ENCODE measurements around the gene NR3C1. TPM values are rescaled to one million over a fixed set of nuclear protein-coding genes. Genes with fewer than 3 reads are reported as not detected.

NR3C1 gene
- total and polyA plus RNA-seq, 2 of the 13 experiments (the other 11 are each of a cell fraction or from before 2014, with no cell fraction given), result 10.0 to 24.3 TPM

DNA sequence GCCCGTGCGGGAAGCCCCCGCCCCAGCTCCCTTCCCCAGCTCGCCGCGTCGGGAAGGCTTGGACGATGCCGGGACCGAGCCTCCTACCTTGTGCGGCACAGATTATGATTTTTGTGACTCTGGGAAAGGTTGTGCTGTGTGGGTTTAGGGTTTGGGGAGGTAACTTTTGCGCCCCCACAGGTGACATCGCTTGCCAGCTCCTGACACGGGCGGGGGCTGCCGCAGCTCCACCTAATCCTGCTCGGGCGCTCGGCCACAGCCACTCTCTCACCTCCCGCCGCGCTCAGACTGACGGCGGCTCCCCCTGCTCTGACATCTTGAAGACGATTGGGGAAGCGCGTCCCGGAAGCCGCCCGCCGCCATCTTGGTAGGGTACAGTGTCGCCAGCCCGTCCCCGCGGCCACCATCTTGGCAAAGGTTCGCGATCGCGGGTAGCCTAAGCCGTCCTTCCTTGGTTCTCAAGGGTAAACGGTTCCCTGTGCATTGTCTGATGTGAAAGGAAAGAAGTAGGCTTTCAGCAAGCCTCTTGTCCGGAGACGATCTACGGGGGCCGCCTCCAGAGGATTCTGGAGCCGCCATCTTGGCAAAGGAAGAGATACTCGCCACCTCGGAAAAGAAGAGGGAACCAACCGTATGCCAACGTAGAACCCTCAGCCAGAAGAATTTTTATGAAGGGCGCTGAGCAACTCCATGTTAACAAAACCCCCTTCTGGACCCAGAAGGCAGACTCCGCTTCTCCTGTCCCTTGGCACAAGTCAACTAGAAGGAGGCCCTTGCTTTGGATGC, 1.8 kb upstream of the NR3C1 start (continued):
- TF ChIP-seq, protein P1, sequence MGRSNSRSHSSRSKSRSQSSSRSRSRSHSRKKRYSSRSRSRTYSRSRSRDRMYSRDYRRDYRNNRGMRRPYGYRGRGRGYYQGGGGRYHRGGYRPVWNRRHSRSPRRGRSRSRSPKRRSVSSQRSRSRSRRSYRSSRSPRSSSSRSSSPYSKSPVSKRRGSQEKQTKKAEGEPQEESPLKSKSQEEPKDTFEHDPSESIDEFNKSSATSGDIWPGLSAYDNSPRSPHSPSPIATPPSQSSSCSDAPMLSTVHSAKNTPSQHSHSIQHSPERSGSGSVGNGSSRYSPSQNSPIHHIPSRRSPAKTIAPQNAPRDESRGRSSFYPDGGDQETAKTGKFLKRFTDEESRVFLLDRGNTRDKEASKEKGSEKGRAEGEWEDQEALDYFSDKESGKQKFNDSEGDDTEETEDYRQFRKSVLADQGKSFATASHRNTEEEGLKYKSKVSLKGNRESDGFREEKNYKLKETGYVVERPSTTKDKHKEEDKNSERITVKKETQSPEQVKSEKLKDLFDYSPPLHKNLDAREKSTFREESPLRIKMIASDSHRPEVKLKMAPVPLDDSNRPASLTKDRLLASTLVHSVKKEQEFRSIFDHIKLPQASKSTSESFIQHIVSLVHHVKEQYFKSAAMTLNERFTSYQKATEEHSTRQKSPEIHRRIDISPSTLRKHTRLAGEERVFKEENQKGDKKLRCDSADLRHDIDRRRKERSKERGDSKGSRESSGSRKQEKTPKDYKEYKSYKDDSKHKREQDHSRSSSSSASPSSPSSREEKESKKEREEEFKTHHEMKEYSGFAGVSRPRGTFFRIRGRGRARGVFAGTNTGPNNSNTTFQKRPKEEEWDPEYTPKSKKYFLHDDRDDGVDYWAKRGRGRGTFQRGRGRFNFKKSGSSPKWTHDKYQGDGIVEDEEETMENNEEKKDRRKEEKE (IDR thresholded peaks at IDR 0.05), result no peak
- TF ChIP-seq ZNF776 (CRISPR knock-in tag; IDR thresholded peaks at IDR 0.05) (peak; percentile 77), NFE2L2 (IDR thresholded peaks at IDR 0.05; ENCODE audit: low read length) (no peak), KAT2B (IDR thresholded peaks at IDR 0.05; ENCODE audit: borderline replicate concordance, low read depth, low read length) (no peak; the same call in 1 of the 2 replicates), NFRKB (IDR thresholded peaks at IDR 0.05) (peak; percentile 84), ISX (CRISPR knock-in tag; conservative IDR thresholded peaks at IDR 0.05) (no peak), ZNF335 (CRISPR knock-in tag; IDR thresholded peaks at IDR 0.05) (peak; percentile 74; the same call in 1 of the 2 replicates), ZSCAN30 (CRISPR knock-in tag; IDR thresholded peaks at IDR 0.05) (no peak), RBM22 (optimal IDR thresholded peaks at IDR 0.05; ENCODE audit: low read length) (no peak), HNF4A (CRISPR knock-in tag; IDR thresholded peaks at IDR 0.05) (0 out of 2 replicates have a peak, but pooled peaks have one; percentile 3), FOSL1 (CRISPR knock-in tag; IDR thresholded peaks at IDR 0.05; ENCODE audit: borderline replicate concordance) (no peak), ZNF737 (CRISPR knock-in tag; IDR thresholded peaks at IDR 0.05; ENCODE audit: borderline replicate concordance) (no peak), ZIK1 (CRISPR knock-in tag; IDR thresholded peaks at IDR 0.05; ENCODE audit: borderline replicate concordance, low read depth) (0 out of 2 replicates have a peak, but pooled peaks have one; percentile 41), MAFF (IDR thresholded peaks at IDR 0.05; ENCODE audit: low read depth, low read length) (no peak), EHMT2 (IDR thresholded peaks at IDR 0.05; ENCODE audit: borderline replicate concordance, low read depth, low read length) (peak; percentile 100)
- TF ChIP-seq, protein P2, sequence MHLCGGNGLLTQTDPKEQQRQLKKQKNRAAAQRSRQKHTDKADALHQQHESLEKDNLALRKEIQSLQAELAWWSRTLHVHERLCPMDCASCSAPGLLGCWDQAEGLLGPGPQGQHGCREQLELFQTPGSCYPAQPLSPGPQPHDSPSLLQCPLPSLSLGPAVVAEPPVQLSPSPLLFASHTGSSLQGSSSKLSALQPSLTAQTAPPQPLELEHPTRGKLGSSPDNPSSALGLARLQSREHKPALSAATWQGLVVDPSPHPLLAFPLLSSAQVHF (CRISPR knock-in tag; IDR thresholded peaks at IDR 0.05), result no peak
- TF ChIP-seq, protein P3, sequence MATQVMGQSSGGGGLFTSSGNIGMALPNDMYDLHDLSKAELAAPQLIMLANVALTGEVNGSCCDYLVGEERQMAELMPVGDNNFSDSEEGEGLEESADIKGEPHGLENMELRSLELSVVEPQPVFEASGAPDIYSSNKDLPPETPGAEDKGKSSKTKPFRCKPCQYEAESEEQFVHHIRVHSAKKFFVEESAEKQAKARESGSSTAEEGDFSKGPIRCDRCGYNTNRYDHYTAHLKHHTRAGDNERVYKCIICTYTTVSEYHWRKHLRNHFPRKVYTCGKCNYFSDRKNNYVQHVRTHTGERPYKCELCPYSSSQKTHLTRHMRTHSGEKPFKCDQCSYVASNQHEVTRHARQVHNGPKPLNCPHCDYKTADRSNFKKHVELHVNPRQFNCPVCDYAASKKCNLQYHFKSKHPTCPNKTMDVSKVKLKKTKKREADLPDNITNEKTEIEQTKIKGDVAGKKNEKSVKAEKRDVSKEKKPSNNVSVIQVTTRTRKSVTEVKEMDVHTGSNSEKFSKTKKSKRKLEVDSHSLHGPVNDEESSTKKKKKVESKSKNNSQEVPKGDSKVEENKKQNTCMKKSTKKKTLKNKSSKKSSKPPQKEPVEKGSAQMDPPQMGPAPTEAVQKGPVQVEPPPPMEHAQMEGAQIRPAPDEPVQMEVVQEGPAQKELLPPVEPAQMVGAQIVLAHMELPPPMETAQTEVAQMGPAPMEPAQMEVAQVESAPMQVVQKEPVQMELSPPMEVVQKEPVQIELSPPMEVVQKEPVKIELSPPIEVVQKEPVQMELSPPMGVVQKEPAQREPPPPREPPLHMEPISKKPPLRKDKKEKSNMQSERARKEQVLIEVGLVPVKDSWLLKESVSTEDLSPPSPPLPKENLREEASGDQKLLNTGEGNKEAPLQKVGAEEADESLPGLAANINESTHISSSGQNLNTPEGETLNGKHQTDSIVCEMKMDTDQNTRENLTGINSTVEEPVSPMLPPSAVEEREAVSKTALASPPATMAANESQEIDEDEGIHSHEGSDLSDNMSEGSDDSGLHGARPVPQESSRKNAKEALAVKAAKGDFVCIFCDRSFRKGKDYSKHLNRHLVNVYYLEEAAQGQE (IDR thresholded peaks at IDR 0.05; ENCODE audit: borderline replicate concordance in 1 of 2, low read depth in 1 of 2, low read length in 2 of 2), result no peak
- TF ChIP-seq, protein P4, sequence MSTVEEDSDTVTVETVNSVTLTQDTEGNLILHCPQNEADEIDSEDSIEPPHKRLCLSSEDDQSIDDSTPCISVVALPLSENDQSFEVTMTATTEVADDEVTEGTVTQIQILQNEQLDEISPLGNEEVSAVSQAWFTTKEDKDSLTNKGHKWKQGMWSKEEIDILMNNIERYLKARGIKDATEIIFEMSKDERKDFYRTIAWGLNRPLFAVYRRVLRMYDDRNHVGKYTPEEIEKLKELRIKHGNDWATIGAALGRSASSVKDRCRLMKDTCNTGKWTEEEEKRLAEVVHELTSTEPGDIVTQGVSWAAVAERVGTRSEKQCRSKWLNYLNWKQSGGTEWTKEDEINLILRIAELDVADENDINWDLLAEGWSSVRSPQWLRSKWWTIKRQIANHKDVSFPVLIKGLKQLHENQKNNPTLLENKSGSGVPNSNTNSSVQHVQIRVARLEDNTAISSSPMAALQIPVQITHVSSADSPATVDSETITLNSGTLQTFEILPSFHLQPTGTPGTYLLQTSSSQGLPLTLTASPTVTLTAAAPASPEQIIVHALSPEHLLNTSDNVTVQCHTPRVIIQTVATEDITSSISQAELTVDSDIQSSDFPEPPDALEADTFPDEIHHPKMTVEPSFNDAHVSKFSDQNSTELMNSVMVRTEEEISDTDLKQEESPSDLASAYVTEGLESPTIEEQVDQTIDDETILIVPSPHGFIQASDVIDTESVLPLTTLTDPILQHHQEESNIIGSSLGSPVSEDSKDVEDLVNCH (CRISPR knock-in tag; IDR thresholded peaks at IDR 0.05), result no peak
- TF ChIP-seq, protein P5, sequence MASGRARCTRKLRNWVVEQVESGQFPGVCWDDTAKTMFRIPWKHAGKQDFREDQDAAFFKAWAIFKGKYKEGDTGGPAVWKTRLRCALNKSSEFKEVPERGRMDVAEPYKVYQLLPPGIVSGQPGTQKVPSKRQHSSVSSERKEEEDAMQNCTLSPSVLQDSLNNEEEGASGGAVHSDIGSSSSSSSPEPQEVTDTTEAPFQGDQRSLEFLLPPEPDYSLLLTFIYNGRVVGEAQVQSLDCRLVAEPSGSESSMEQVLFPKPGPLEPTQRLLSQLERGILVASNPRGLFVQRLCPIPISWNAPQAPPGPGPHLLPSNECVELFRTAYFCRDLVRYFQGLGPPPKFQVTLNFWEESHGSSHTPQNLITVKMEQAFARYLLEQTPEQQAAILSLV (CRISPR knock-in tag; IDR thresholded peaks at IDR 0.05; ENCODE audit: borderline replicate concordance), result peak; percentile 80; the same call in 1 of the 2 replicates

Data from HepG2 (cell line).